SK-N-MC (cell line): ENCODE results near the gene L3MBTL3.

Experiments
- DNase-seq: peaks from one replicate; pipeline ENCODE4 v3.0.0-alpha.2; 2011; ENCODE audit warnings: low read depth, low spot score
- H3K27ac ChIP-seq: fragments of 200-600 bp; sonication (generic); 2 replicates; pipeline ENCODE4 v1.5.1; 2016; ENCODE audit warnings: mixed run types
- H3K36me3 ChIP-seq: fragments of 200-600 bp; sonication (generic); 2 replicates; pipeline ENCODE4 v1.6.1; 2017; ENCODE audit warnings: antibody characterized with exemption, low read length, mixed read lengths; ENCODE audit not compliant: insufficient read depth
- H3K4me3 ChIP-seq: fragments of 200-600 bp; sonication (generic); 2 replicates; pipeline ENCODE4 v1.5.1; 2016
- H3K9ac ChIP-seq: fragments of 200-600 bp; sonication (generic); 2 replicates; pipeline ENCODE4 v1.8.0; 2017; ENCODE audit warnings: mixed run types, mixed read lengths; ENCODE audit not compliant: insufficient read length
- H3K9me3 ChIP-seq: fragments of 200-600 bp; sonication (generic); 2 replicates; pipeline ENCODE4 v1.6.1; 2017; ENCODE audit warnings: low read depth, mild to moderate bottlenecking, antibody characterized with exemption, low read length, moderate library complexity, mixed read lengths
- EZH2 ChIP-seq: fragments of 200-600 bp; sonication (generic); IDR thresholded peaks from one replicate; pipeline ENCODE4 v1.6.1; 2017; ENCODE audit warnings: antibody characterized with exemption
- FOXP2 ChIP-seq: optimal IDR thresholded peaks from 2 replicates; pipeline ENCODE3; 2011; ENCODE audit warnings: mild to moderate bottlenecking, moderate library complexity; ENCODE audit not compliant: insufficient read depth; ENCODE audit errors: extremely low read length, control extremely low read depth
- POLR2AphosphoS5 ChIP-seq: IDR thresholded peaks from 2 replicates; pipeline ENCODE4 v1.6.1; 2012; ENCODE audit warnings: mild to moderate bottlenecking, low read depth, low read length, borderline replicate concordance

L3MBTL3 gene

GRCh38 chr6:130050230-130050629 is 31.8 kb downstream of the L3MBTL3 start:
- Histone ChIP-seq H3K4me3 (no peak overlapping the region), H3K9ac (no peak overlapping the region), H3K9me3 (no peaks in the 10 kb centered on the region), H3K27ac (no peak overlapping the region), H3K36me3 (peaks cover 85% of the 10 kb centered on the region)
- TF ChIP-seq POLR2AphosphoS5 (no peak), EZH2 (no peak), FOXP2 (no peak)
- DNase-seq = no peak

GRCh38 chr6:130054725-130055124 is 36.3 kb downstream of the L3MBTL3 start:
- no peak for TF ChIP-seq POLR2AphosphoS5
- no peak for TF ChIP-seq EZH2
- no peak for TF ChIP-seq FOXP2

GRCh38 chr6:130055271-130055670 is 36.9 kb downstream of the L3MBTL3 start:
- TF ChIP-seq FOXP2 (no peak), EZH2 (no peak), POLR2AphosphoS5 (no peak)
- Histone ChIP-seq H3K4me3 (no peak overlapping the region), H3K9me3 (no peaks in the 10 kb centered on the region), H3K27ac (no peak overlapping the region), H3K9ac (no peak overlapping the region), H3K36me3 (peaks cover 80% of the 10 kb centered on the region)
- no peak for DNase-seq

More at GRCh38 chr6:130054725-130055124, 36.3 kb downstream of the L3MBTL3 start:
- H3K9me3 ChIP-seq = no peaks in the 10 kb centered on the region
- no peak for DNase-seq
- H3K9ac ChIP-seq = no peak overlapping the region
- no peak overlapping the region for H3K4me3 ChIP-seq
- H3K27ac ChIP-seq = 0 out of 2 replicates have a peak overlapping the region, but pooled peaks have one; percentile 7
- H3K36me3 ChIP-seq = peaks cover 82% of the 10 kb centered on the region

- H3K27ac ChIP-seq = no peak overlapping the region
- peaks cover 80% of the 10 kb centered on the region for H3K36me3 ChIP-seq
- TF ChIP-seq EZH2 (no peak), POLR2AphosphoS5 (no peak), FOXP2 (no peak)
- no peak overlapping the region for H3K9ac ChIP-seq
- no peak for DNase-seq
- no peaks in the 10 kb centered on the region for H3K9me3 ChIP-seq
- H3K4me3 ChIP-seq = no peak overlapping the region
Observed at GRCh38 chr6:130057495-130057894, 39.1 kb downstream of the L3MBTL3 start.

GRCh38 chr6:130063806-130064205 is 45.4 kb downstream of the L3MBTL3 start:
- no peak overlapping the region for H3K27ac ChIP-seq
- H3K9ac ChIP-seq = no peak overlapping the region
- DNase-seq = no peak
- peaks cover 77% of the 10 kb centered on the region for H3K36me3 ChIP-seq
- no peak overlapping the region for H3K4me3 ChIP-seq
- H3K9me3 ChIP-seq = no peaks in the 10 kb centered on the region
- TF ChIP-seq EZH2 (no peak), POLR2AphosphoS5 (no peak), FOXP2 (no peak)

- H3K27ac ChIP-seq = no peak overlapping the region
Observed at GRCh38 chr6:130065609-130066156, 47.3 kb downstream of the L3MBTL3 start.

GRCh38 chr6:130069485-130069884 is 51.1 kb downstream of the L3MBTL3 start:
- DNase-seq = no peak
- Histone ChIP-seq H3K27ac (peak overlapping the region; percentile 72; the same call in 1 of the 2 replicates), H3K4me3 (no peak overlapping the region), H3K9ac (no peak overlapping the region), H3K36me3 (peaks cover 52% of the 10 kb centered on the region), H3K9me3 (no peaks in the 10 kb centered on the region)
- TF ChIP-seq EZH2 (no peak), FOXP2 (no peak), POLR2AphosphoS5 (no peak)

More at GRCh38 chr6:130065609-130066156, 47.3 kb downstream of the L3MBTL3 start:
- no peak overlapping the region for H3K9ac ChIP-seq
- TF ChIP-seq POLR2AphosphoS5 (no peak), FOXP2 (no peak), EZH2 (no peak)
- no peaks in the 10 kb centered on the region for H3K9me3 ChIP-seq
- H3K36me3 ChIP-seq = peaks cover 72% of the 10 kb centered on the region
- no peak overlapping the region for H3K4me3 ChIP-seq
- DNase-seq = no peak

- Histone ChIP-seq H3K36me3 (peaks cover 51% of the 10 kb centered on the region), H3K9me3 (no peaks in the 10 kb centered on the region), H3K27ac (peak overlapping the region; percentile 72), H3K9ac (no peak overlapping the region), H3K4me3 (peak overlapping the region; percentile 35)
- TF ChIP-seq POLR2AphosphoS5 (no peak), FOXP2 (no peak), EZH2 (no peak)
- peak; percentile 16 for DNase-seq
Observed at GRCh38 chr6:130070326-130070725, 51.9 kb downstream of the L3MBTL3 start.

- peak overlapping the region; percentile 72; the same call in 1 of the 2 replicates for H3K27ac ChIP-seq
- H3K9me3 ChIP-seq = no peaks in the 10 kb centered on the region
- TF ChIP-seq POLR2AphosphoS5 (no peak), FOXP2 (no peak)
- no peak overlapping the region for H3K9ac ChIP-seq
- peaks cover 46% of the 10 kb centered on the region for H3K36me3 ChIP-seq
- H3K4me3 ChIP-seq = peak overlapping the region; percentile 35; the same call in 1 of the 2 replicates
- DNase-seq = peak; percentile 83
Observed at GRCh38 chr6:130070792-130071191, 52.4 kb downstream of the L3MBTL3 start.
